CD14-positive monocyte (primary cell): ENCODE data around the gene TMEM178B. TPM values are rescaled to one million over a fixed set of nuclear protein-coding genes. Genes with fewer than 3 reads are reported as not detected.

ENCODE experiments used
- DNase-seq, 3 donors: peaks; one replicate each; pipeline ENCODE4 v3.0.0-alpha.2; 2011 to 2022
- H2AFZ ChIP-seq: 2 replicates; pipeline ENCODE4 v1.6.0; 2012; ENCODE audit warnings: mild to moderate bottlenecking, low read depth, low read length, inconsistent platforms; ENCODE audit not compliant: insufficient read depth, poor library complexity, severe bottlenecking
- H3K27ac ChIP-seq, 2 donors: 1 replicate in 1 of 2; 2 replicates in 1 of 2; pipeline ENCODE4 v1.5.1; 2012 to 2013; ENCODE audit warnings: low read length in 2 of 2, control low read depth in 1 of 2, inconsistent platforms in 1 of 2, low read depth in 1 of 2, mild to moderate bottlenecking in 1 of 2
- H3K27me3 ChIP-seq, 2 donors: one replicate each; pipeline versions ENCODE4 v1.6.0 to v1.6.1; 2011 to 2013; ENCODE audit warnings: low read length in 2 of 2; ENCODE audit not compliant: control insufficient read depth in 2 of 2, insufficient read depth in 2 of 2
- H3K36me3 ChIP-seq, 2 donors: replicated peaks in 1 of 2; 1 replicate in 1 of 2; 2 replicates in 1 of 2; pipeline versions ENCODE4 v1.5.1 to v1.6.1; 2012 to 2013; ENCODE audit warnings: low read length in 2 of 2, control low read depth in 1 of 2, inconsistent platforms in 1 of 2, mild to moderate bottlenecking in 1 of 2; ENCODE audit not compliant: insufficient read depth in 2 of 2, control insufficient read depth in 1 of 2
- H3K4me1 ChIP-seq, 2 donors: 1 replicate in 1 of 2; 2 replicates in 1 of 2; pipeline versions ENCODE4 v1.5.1 to v1.6.1; 2012 to 2013; ENCODE audit warnings: low read length in 2 of 2, control low read depth in 1 of 2, inconsistent platforms in 1 of 2, mild to moderate bottlenecking in 1 of 2, moderate library complexity in 1 of 2; ENCODE audit not compliant: insufficient read depth in 2 of 2, control insufficient read depth in 1 of 2
- H3K4me2 ChIP-seq: replicated peaks from 2 replicates; pipeline ENCODE3; 2012; ENCODE audit warnings: low read length, moderate library complexity, mild to moderate bottlenecking; ENCODE audit not compliant: poor library complexity, severe bottlenecking; ENCODE audit errors: extremely low read depth
- H3K4me3 ChIP-seq, 3 experiments: fragments of 200-600 bp in 1 of 3; sonication (generic) in 1 of 3; replicated peaks in 1 of 3; 1 replicate in 2 of 3; 2 replicates in 1 of 3; pipeline ENCODE4 v1.5.1; 2011 to 2013; ENCODE audit warnings: low read length in 3 of 3, mild to moderate bottlenecking in 3 of 3, control low read depth in 2 of 3, low read depth in 2 of 3, inconsistent platforms in 1 of 3, moderate library complexity in 1 of 3
- H3K79me2 ChIP-seq: 2 replicates; pipeline ENCODE4 v1.6.0; 2012; ENCODE audit warnings: mild to moderate bottlenecking, control low read depth, inconsistent platforms, low read length, moderate library complexity; ENCODE audit not compliant: insufficient read depth
- H3K9ac ChIP-seq: 2 replicates; pipeline ENCODE4 v1.6.0; 2017; ENCODE audit warnings: low read length, mild to moderate bottlenecking; ENCODE audit not compliant: insufficient read depth, poor library complexity, severe bottlenecking
- H3K9me3 ChIP-seq, 2 donors: replicated peaks in 1 of 2; 1 replicate in 1 of 2; 2 replicates in 1 of 2; pipeline versions ENCODE4 v1.5.1 to v1.6.1; 2012 to 2013; ENCODE audit warnings: low read length in 2 of 2, control low read depth in 1 of 2; ENCODE audit not compliant: control insufficient read depth in 1 of 2, insufficient read depth in 1 of 2
- H4K20me1 ChIP-seq: 2 replicates; pipeline ENCODE4 v1.6.0; 2012; ENCODE audit warnings: mild to moderate bottlenecking, low read length, control low read depth, moderate library complexity; ENCODE audit not compliant: insufficient read depth
- H3K27ac Mint-ChIP-seq, 7 donors: one replicate each; pipeline ENCODE4 v1.8.0; 2020; ENCODE audit warnings: mild to moderate bottlenecking in 7 of 7, mixed read lengths in 7 of 7, moderate library complexity in 6 of 7, inconsistent platforms in 2 of 7
- H3K27me3 Mint-ChIP-seq, 3 donors: one replicate each; pipeline ENCODE4 v1.8.0; 2021 to 2022; ENCODE audit warnings: low read depth in 3 of 3, mild to moderate bottlenecking in 3 of 3, mixed read lengths in 3 of 3, moderate library complexity in 3 of 3, inconsistent platforms in 1 of 3
- H3K36me3 Mint-ChIP-seq, 2 donors: one replicate each; pipeline ENCODE4 v1.8.0; 2020; ENCODE audit warnings: mixed read lengths in 2 of 2, inconsistent platforms in 1 of 2, mild to moderate bottlenecking in 1 of 2
- H3K4me1 Mint-ChIP-seq: one replicate; pipeline ENCODE4 v1.8.0; 2020; ENCODE audit warnings: mild to moderate bottlenecking, mixed read lengths
- H3K4me3 Mint-ChIP-seq, 2 donors: one replicate each; pipeline ENCODE4 v1.8.0; 2020; ENCODE audit warnings: mild to moderate bottlenecking in 2 of 2, mixed read lengths in 2 of 2, moderate library complexity in 1 of 2
- H3K9me3 Mint-ChIP-seq, 7 donors: one replicate each; pipeline ENCODE4 v1.8.0; 2020 to 2022; ENCODE audit warnings: mixed read lengths in 7 of 7, mild to moderate bottlenecking in 6 of 7, moderate library complexity in 6 of 7, inconsistent platforms in 2 of 7
- CTCF ChIP-seq: fragments of 200-600 bp; IDR thresholded peaks from one replicate; pipeline ENCODE4 v1.8.0; 2022; ENCODE audit warnings: antibody characterized with exemption, mild to moderate bottlenecking
- WGBS: methylation state at CpG from one replicate; pipeline ENCODE4 v1.1.5; 2013; ENCODE audit warnings: missing lambda C conversion rate; ENCODE audit not compliant: insufficient coverage; 5-methylcytosine and 5-hydroxymethylcytosine counted together
- intact Hi-C, 2 donors: fragments of 100-400 bp; cut with micrococcal nuclease; formaldehyde crosslinking; loops; one replicate each; pipeline versions ENCODE4 v1.15.0 to v1.15.1; 2023
- polyA plus RNA-seq, 3 donors: library from polyadenylated mRNA; depleted of rRNA in 1 of 3; unstranded in 2 of 3; stranded (reverse) in 1 of 3; fragments of 300-500 nt in 2 of 3; fragments of >200 nt in 1 of 3; fragmentation: Illumina TruSeq in 2 of 3; gene quantifications; 1 replicate in 2 of 3; 2 replicates in 1 of 3; pipeline ENCODE4 v1.2.3, GENCODE V29; 2012 to 2021

The TMEM178B gene
- polyA plus RNA-seq, 3 donors, result not detected

DNA sequence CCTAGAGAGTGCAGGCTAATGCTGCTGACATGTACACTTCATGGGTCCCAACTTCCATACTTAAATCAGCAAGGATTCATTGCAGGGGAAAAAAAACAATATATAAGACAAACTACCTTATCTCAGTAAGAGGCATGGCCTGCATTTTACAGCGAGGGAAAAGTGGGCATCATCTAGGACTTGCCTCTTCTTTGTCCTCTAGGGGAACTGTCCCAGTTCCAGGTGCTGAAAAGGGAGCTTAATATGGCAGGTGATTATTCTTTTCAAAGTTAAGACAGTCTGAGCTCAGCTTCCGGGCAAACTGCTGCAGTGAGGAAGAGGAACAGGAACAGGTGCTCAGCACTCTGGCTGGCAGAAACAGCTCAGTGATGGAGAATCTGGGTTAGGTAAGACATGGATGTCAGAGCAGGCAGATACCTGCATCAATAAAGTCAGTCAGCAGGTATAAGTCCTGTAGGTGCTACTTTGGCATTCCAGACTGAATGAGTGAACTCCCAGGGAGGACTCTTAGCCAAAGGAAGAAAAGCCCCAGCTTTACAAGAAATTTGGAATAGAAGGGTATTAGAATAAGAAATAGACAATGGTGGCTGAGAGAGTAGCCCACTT, 147.2 kb downstream of the TMEM178B start:
- Histone ChIP-seq H3K79me2 (no peaks in the 10 kb centered on the region), H3K36me3 (no peaks in the 10 kb centered on the region), H3K4me2 (no peak overlapping the region), H3K9me3 (no peaks in the 10 kb centered on the region), H3K27me3 (no peaks in the 10 kb centered on the region), H2AFZ (no peak overlapping the region), H4K20me1 (no peaks in the 10 kb centered on the region), H3K9ac (no peak overlapping the region), H3K4me3 (no peak overlapping the region), H3K27ac (no peak overlapping the region), H3K4me1 (no peaks in the 10 kb centered on the region)
- Mint-ChIP-seq H3K4me3 (no peak overlapping the region), H3K9me3 (peaks cover 0 to 2% (median 0%) of the 10 kb centered on the region in 7 donors), H3K4me1 (no peaks in the 10 kb centered on the region), H3K36me3 (no peaks in the 10 kb centered on the region), H3K27me3 (peaks cover 0 to 7% (median 5%) of the 10 kb centered on the region in 3 donors), H3K27ac (no peak overlapping the region)
- 40% methylated on average over 1 of the region's 2 CpGs for WGBS
- DNase-seq, result no peak
- intact Hi-C loops, result no loop called here
- TF ChIP-seq CTCF, result no peak

- no peak overlapping the region for H3K4me3 ChIP-seq
- intact Hi-C loops, result no loop called here
- no peaks in the 10 kb centered on the region for H3K36me3 ChIP-seq
- H3K27ac ChIP-seq, result no peak overlapping the region
- TF ChIP-seq CTCF, result no peak
- WGBS, result 95% methylated on average over 6 of the region's 8 CpGs
- H3K4me2 ChIP-seq, result no peak overlapping the region
- no peaks in the 10 kb centered on the region for H3K4me1 Mint-ChIP-seq
- no peaks in the 10 kb centered on the region for H3K27me3 ChIP-seq
- no peak overlapping the region for H3K27ac Mint-ChIP-seq
- DNase-seq, result no peak
- H3K79me2 ChIP-seq, result no peaks in the 10 kb centered on the region
- H3K4me1 ChIP-seq, result no peaks in the 10 kb centered on the region
- H2AFZ ChIP-seq, result no peak overlapping the region
- no peak overlapping the region for H3K9ac ChIP-seq
- peaks cover 0 to 9% (median 3%) of the 10 kb centered on the region in 3 donors for H3K27me3 Mint-ChIP-seq
- no peaks in the 10 kb centered on the region for H4K20me1 ChIP-seq
- peaks cover 0 to 2% (median 0%) of the 10 kb centered on the region in 7 donors for H3K9me3 Mint-ChIP-seq
- H3K9me3 ChIP-seq, result no peaks in the 10 kb centered on the region
- H3K4me3 Mint-ChIP-seq, result no peak overlapping the region
- no peaks in the 10 kb centered on the region for H3K36me3 Mint-ChIP-seq
Measured at GRCh38 chr7:141225916-141226618, 152.2 kb downstream of the TMEM178B start.
